ENCODE measurements around the gene SUV39H1.
A peak's percentile ranks its signal among the peaks of the same experiment; 100 is the strongest.
"Not testable (repeated sequence)": the region's sequence is repeated elsewhere in the genome, so short reads cannot be mapped to it uniquely, and the experiment has no call there.

Gene SUV39H1, protein sequence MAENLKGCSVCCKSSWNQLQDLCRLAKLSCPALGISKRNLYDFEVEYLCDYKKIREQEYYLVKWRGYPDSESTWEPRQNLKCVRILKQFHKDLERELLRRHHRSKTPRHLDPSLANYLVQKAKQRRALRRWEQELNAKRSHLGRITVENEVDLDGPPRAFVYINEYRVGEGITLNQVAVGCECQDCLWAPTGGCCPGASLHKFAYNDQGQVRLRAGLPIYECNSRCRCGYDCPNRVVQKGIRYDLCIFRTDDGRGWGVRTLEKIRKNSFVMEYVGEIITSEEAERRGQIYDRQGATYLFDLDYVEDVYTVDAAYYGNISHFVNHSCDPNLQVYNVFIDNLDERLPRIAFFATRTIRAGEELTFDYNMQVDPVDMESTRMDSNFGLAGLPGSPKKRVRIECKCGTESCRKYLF

GRCh38 chrX:48696301-48696908 lies at the start of gene SUV39H1:
Gene SUV39H1 (plus strand): TSS chrX:48696734. CDS start chrX:48696785, 51 bp downstream.
- peak; percentile 92 for DNase-seq

GRCh38 chrX:48648336-48648751 lies 48.2 kb upstream of the SUV39H1 start:
- peak; percentile 28 for DNase-seq

DNA sequence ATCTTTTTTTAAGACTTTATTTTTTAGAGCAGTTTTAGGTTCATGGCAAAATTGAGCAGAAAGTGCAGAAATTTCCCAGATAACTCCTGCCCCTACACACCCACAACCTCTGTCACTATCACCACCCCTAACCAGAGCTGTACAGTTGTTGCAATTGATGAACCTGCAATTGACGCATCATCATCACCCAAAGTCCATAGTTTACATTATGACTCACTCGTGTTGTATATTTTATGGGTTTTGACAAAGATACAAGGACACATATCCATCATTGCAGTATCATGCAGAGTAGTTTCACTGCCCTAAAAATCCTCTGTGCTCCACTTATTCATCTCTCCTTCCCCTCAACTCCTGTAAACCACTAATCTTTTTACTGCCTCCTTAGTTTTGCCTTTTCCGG lies 47.4 kb upstream of the SUV39H1 start:
- DNase-seq = no peak

GRCh38 chrX:48652055-48652579 lies 44.4 kb upstream of the SUV39H1 start:
- not testable (repeated sequence) for DNase-seq

- not testable (repeated sequence) for DNase-seq
These were observed 41.8 kb upstream of the SUV39H1 start for GRCh38 chrX:48654746-48655145.

GRCh38 chrX:48659686-48660085 lies 36.8 kb upstream of the SUV39H1 start:
- DNase-seq = not testable (repeated sequence)

DNA sequence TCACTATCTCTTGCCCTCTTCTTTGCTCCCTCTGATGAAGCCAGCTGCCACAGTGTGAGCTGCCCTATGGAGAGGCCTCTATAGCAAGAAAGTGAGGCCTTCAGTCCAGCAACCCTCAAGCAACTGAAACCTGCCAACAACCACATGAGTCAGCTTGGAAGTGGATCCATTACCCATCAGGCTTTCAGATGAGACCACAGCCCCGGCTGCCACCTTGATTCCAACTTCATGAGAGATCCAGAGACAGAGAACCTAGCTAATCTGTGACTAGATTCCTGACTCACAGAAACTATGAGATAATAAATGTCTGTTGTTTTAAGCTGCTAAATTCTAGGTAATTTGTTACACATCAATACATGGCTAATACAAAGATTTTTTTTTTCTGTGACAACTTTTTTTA lies 33.3 kb upstream of the SUV39H1 start:
- DNase-seq = no peak

- DNase-seq = no peak
These were observed 32.4 kb upstream of the SUV39H1 start for GRCh38 chrX:48664156-48664555.

- no peak for DNase-seq
These were observed 30.5 kb upstream of the SUV39H1 start for GRCh38 chrX:48665991-48666390.

- no peak for DNase-seq
These were observed 29.9 kb upstream of the SUV39H1 start for GRCh38 chrX:48666649-48667048.

DNA sequence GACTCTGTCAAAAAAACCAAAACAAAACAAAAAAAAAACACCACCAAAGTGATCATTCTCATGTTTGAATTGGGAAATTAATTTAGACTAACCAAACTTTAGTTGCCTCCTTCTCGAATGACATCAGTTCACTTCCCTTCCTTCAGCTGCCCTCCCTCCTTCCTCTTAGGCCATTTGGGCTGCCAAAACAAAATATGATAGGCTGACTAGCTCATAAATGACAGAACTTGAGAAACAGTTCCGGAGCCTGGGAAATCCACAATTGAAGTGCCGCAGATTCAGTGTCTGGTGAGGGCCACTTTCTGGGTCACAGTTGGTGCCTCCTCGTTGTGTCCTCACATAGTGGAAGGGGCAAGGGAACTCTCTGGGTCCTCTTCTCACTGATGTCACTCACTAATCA lies 29.0 kb upstream of the SUV39H1 start:
- DNase-seq = no peak

GRCh38 chrX:48668187-48668586 lies 28.3 kb upstream of the SUV39H1 start:
- DNase-seq = not testable (repeated sequence)

- DNase-seq = peak; percentile 88
These were observed 20.2 kb upstream of the SUV39H1 start for GRCh38 chrX:48676106-48676892.

DNA sequence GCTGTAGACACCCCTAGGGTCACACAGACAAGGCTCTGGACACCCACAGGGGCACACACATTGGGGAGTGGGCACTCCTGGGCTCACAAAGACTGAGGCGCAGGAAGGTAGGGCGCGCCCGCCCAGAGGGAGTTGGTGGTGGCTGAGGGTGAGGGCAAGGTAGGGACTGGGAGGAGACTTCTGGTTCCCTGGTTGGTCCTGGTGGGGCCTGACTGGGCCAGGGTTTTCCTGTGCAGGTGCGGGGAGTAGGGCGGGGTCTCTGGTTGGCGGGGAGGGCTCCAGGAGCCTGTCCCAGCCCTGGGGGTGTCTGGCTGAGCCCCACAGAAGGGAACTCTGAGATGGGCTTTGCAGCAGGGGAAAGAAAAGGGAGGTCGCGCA lies 19.7 kb upstream of the SUV39H1 start:
- no peak for DNase-seq

DNA sequence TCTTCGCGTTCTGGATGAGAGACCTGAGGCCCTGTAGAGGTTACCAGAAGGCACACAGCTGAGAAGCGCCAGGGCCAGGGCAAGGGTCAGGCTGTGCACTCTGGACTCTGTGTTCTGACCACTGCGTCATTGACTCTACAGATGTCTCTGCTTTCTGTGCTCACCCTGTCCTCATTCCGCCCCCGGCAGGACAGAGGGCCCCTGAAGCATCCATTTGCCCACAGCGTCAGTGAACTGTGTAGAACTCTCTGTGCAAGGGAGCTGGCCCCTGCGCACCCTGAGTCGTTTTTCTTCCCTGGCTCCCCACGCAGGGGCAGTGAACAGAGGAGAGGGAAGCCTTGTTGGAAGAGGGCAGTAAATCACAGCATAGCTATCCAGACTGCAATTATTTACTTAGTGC lies 19.0 kb upstream of the SUV39H1 start:
- DNase-seq = no peak

- DNase-seq = not testable (repeated sequence)
These were observed 16.1 kb upstream of the SUV39H1 start for GRCh38 chrX:48680467-48680866.

- DNase-seq = not testable (repeated sequence)
These were observed 15.6 kb upstream of the SUV39H1 start for GRCh38 chrX:48680925-48681324.

- DNase-seq = no peak
These were observed 14.9 kb upstream of the SUV39H1 start for GRCh38 chrX:48681539-48682183.

DNA sequence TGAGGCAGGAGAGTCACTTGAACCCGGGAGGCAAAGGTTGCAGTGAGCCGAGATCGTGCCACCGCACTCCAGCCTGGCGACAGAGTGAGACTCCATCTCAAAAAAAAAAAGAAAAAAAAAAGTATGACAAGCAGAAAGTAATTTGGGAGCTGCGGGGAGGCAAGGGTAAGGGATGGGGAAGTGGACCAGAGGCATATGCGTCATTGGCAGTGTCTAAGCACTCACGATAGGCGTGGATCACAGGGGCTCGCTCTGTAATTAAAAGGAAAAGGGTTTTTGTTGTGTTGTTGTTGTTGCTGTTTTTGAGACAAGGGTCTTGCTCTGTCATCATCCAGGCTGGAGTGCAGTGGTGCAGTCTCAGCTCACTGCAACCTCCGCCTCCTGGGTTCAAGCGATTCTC lies 13.7 kb upstream of the SUV39H1 start:
- DNase-seq = not testable (repeated sequence)

- DNase-seq = no peak
These were observed 13.0 kb upstream of the SUV39H1 start, which contains the start of gene WAS for GRCh38 chrX:48683411-48683982. Gene WAS (plus strand): TSS chrX:48683799. CDS start chrX:48683854, 55 bp downstream.

GRCh38 chrX:48684134-48684533 lies 12.4 kb upstream of the SUV39H1 start:
- no peak for DNase-seq

- DNase-seq = no peak
These were observed 11.1 kb upstream of the SUV39H1 start for GRCh38 chrX:48685416-48685815.

Measured in NCI-H1092 (cell line).